Gastrocnemius medialis (tissue), 4 donors: ENCODE measurements around the gene SPRN.

Source experiments
- POLR2A ChIP-seq, 2 donors: fragments of 450-650 bp; IDR thresholded peaks; one replicate each; pipeline ENCODE4 v1.6.1; 2017; ENCODE audit warnings: antibody characterized with exemption in 2 of 2, mild to moderate bottlenecking in 2 of 2, moderate library complexity in 2 of 2
- TF ChIP-seq, protein P1 (sequence below), 5 experiments: fragments of 450-650 bp in 3 of 5; fragments of 200-600 bp in 2 of 5; sonication (generic) in 2 of 5; IDR thresholded peaks in 4 of 5; conservative IDR thresholded peaks in 1 of 5; 1 replicate in 4 of 5; 2 replicates in 1 of 5; pipeline ENCODE4 v1.5.1; 2016 to 2019; ENCODE audit warnings: antibody characterized with exemption in 5 of 5, mild to moderate bottlenecking in 3 of 5, moderate library complexity in 3 of 5

DNA sequence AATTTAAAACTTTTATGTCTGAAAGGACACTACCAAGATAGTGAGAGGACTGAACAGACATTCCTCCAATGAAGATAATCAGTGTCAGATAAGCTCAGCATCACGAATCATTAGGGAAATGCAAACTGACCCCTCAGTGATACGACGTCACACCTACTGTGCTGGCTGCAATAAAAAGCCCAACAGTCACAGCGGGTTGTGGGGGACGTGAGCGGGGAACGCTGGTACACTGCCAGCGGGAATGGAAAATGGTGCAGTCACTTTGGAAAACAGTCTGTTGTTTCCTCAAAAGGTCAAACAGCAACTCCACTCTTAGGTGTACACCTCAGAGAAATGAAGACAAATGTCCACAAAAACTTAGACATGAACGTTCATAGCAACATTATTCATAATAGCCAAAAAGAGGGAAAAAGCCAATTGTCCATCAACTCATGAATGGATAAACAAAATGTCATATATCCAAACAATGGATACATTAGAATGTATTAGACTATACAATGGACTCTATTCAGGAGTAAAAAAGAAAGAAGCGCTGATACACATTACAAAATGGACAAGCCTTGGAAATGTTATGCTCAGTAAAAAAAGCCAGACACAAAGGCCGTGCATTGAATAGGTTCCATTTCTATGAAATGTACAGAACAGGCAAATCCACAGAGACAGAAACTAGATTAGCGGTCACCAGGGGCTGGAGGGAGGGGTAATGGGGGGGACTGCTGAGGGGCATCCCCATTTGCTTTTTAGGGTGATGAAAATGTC, 48.9 kb downstream of the SPRN start:
- TF ChIP-seq, protein P1, sequence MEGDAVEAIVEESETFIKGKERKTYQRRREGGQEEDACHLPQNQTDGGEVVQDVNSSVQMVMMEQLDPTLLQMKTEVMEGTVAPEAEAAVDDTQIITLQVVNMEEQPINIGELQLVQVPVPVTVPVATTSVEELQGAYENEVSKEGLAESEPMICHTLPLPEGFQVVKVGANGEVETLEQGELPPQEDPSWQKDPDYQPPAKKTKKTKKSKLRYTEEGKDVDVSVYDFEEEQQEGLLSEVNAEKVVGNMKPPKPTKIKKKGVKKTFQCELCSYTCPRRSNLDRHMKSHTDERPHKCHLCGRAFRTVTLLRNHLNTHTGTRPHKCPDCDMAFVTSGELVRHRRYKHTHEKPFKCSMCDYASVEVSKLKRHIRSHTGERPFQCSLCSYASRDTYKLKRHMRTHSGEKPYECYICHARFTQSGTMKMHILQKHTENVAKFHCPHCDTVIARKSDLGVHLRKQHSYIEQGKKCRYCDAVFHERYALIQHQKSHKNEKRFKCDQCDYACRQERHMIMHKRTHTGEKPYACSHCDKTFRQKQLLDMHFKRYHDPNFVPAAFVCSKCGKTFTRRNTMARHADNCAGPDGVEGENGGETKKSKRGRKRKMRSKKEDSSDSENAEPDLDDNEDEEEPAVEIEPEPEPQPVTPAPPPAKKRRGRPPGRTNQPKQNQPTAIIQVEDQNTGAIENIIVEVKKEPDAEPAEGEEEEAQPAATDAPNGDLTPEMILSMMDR (IDR thresholded peaks at IDR 0.05 in 4 of 5, conservative IDR thresholded peaks at IDR 0.05 in 1 of 5) = no peak
- no peak for TF ChIP-seq POLR2A (IDR thresholded peaks at IDR 0.05)
